ENCODE measurements around the gene ADAMTS17. TPM values are rescaled to one million over a fixed set of nuclear protein-coding genes. Genes with fewer than 3 reads are reported as not detected.

Gene ADAMTS17
- total and polyA plus RNA-seq, 2 experiments from 2014 or later, result 3.7 to 4.4 TPM

GRCh38 chr15:100097342-100098127, 244.2 kb downstream of the ADAMTS17 start:
- no peaks in the 10 kb centered on the region for H4K20me1 ChIP-seq (ENCODE audit: insufficient read depth, poor library complexity, severe bottlenecking)
- no peaks in the 10 kb centered on the region for H3K36me3 ChIP-seq (replicated peaks; ENCODE audit: insufficient read depth, low read depth)
- no peaks in the 10 kb centered on the region for H3K27me3 ChIP-seq
- H3K4me2 ChIP-seq, result no peak overlapping the region
- no peak overlapping the region for H3K27ac ChIP-seq
- H3K4me3 ChIP-seq, result no peak overlapping the region
- DNase-seq (ENCODE audit: low spot score), result no peak
- WGBS (ENCODE audit: low lambda C conversion rate, missing lambda C conversion rate), result 90% methylated on average over 13 of the region's 13 CpGs
- TF ChIP-seq EZH2 (IDR thresholded peaks at IDR 0.05; ENCODE audit: borderline replicate concordance) (no peak), EZH2phosphoT487 (IDR thresholded peaks at IDR 0.05; ENCODE audit: low read depth, severe bottlenecking, unreplicated experiment) (no peak)
- TF ChIP-seq, protein P1, sequence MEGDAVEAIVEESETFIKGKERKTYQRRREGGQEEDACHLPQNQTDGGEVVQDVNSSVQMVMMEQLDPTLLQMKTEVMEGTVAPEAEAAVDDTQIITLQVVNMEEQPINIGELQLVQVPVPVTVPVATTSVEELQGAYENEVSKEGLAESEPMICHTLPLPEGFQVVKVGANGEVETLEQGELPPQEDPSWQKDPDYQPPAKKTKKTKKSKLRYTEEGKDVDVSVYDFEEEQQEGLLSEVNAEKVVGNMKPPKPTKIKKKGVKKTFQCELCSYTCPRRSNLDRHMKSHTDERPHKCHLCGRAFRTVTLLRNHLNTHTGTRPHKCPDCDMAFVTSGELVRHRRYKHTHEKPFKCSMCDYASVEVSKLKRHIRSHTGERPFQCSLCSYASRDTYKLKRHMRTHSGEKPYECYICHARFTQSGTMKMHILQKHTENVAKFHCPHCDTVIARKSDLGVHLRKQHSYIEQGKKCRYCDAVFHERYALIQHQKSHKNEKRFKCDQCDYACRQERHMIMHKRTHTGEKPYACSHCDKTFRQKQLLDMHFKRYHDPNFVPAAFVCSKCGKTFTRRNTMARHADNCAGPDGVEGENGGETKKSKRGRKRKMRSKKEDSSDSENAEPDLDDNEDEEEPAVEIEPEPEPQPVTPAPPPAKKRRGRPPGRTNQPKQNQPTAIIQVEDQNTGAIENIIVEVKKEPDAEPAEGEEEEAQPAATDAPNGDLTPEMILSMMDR (IDR thresholded peaks at IDR 0.05; ENCODE audit: poor library complexity), result no peak
- no peaks in the 10 kb centered on the region for H3K9me3 ChIP-seq (ENCODE audit: low read depth)
- no peak overlapping the region for H2AFZ ChIP-seq
- H3K9me2 ChIP-seq (replicated peaks; ENCODE audit: insufficient read depth), result no peaks in the 10 kb centered on the region
- H3K79me2 ChIP-seq, result no peaks in the 10 kb centered on the region
- H3K4me1 ChIP-seq (ENCODE audit: insufficient read depth), result no peaks in the 10 kb centered on the region

- Histone ChIP-seq H3K4me2 (no peak overlapping the region), H3K9me2 (replicated peaks; ENCODE audit: insufficient read depth) (no peaks in the 10 kb centered on the region), H3K9me3 (ENCODE audit: low read depth) (no peaks in the 10 kb centered on the region), H3K36me3 (replicated peaks; ENCODE audit: insufficient read depth, low read depth) (no peaks in the 10 kb centered on the region), H3K4me3 (no peak overlapping the region), H3K27ac (no peak overlapping the region), H3K79me2 (no peaks in the 10 kb centered on the region), H2AFZ (no peak overlapping the region), H3K27me3 (no peaks in the 10 kb centered on the region), H4K20me1 (ENCODE audit: insufficient read depth, poor library complexity, severe bottlenecking) (no peaks in the 10 kb centered on the region), H3K4me1 (ENCODE audit: insufficient read depth) (no peaks in the 10 kb centered on the region)
- no peak for DNase-seq (ENCODE audit: low spot score)
- 92% methylated on average over 4 of the region's 4 CpGs for WGBS (ENCODE audit: low lambda C conversion rate, missing lambda C conversion rate)
- TF ChIP-seq, protein P1 (IDR thresholded peaks at IDR 0.05; ENCODE audit: poor library complexity), result no peak
- TF ChIP-seq EZH2phosphoT487 (IDR thresholded peaks at IDR 0.05; ENCODE audit: low read depth, severe bottlenecking, unreplicated experiment), result no peak
- no peak for TF ChIP-seq EZH2 (IDR thresholded peaks at IDR 0.05; ENCODE audit: borderline replicate concordance)
Observed at GRCh38 chr15:100096700-100097099, 245.1 kb downstream of the ADAMTS17 start.

DNA sequence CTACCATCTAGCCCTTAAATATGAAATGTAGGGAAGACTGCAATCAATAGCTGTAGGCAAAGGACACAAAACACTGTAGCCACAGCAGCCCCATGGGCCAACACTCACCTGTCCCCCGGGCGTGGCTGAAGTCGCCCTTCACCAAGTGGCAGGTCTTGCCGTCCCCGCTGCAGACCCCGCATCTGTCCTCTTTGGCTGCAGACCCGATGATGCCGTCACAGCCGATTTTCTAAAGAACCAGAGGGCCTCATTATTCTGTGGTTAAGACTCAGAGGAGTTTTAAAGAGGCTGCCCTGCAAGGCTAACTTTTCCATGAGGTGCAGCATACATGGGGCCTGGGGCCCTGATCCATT, 245.6 kb downstream of the ADAMTS17 start:
- TF ChIP-seq EZH2 (IDR thresholded peaks at IDR 0.05; ENCODE audit: borderline replicate concordance) (no peak), EZH2phosphoT487 (IDR thresholded peaks at IDR 0.05; ENCODE audit: low read depth, severe bottlenecking, unreplicated experiment) (no peak)
- TF ChIP-seq, protein P1 (IDR thresholded peaks at IDR 0.05; ENCODE audit: poor library complexity), result no peak
- 95% methylated on average over 9 of the region's 9 CpGs for WGBS (ENCODE audit: low lambda C conversion rate, missing lambda C conversion rate)

More for the DNA sequence above, 245.6 kb downstream of the ADAMTS17 start:
- Histone ChIP-seq H3K4me2 (no peak overlapping the region), H3K27ac (no peak overlapping the region), H3K9me3 (ENCODE audit: low read depth) (no peaks in the 10 kb centered on the region), H3K36me3 (replicated peaks; ENCODE audit: insufficient read depth, low read depth) (no peaks in the 10 kb centered on the region), H3K9me2 (replicated peaks; ENCODE audit: insufficient read depth) (no peaks in the 10 kb centered on the region), H3K4me1 (ENCODE audit: insufficient read depth) (no peaks in the 10 kb centered on the region), H3K4me3 (no peak overlapping the region), H4K20me1 (ENCODE audit: insufficient read depth, poor library complexity, severe bottlenecking) (no peaks in the 10 kb centered on the region), H3K27me3 (no peaks in the 10 kb centered on the region), H3K79me2 (no peaks in the 10 kb centered on the region), H2AFZ (no peak overlapping the region)
- no peak for DNase-seq (ENCODE audit: low spot score)

Measured in hepatocyte (in vitro differentiated cells).